Bronchial epithelial cell (primary cell): ENCODE measurements around the gene TET3. TPM values are rescaled to one million over a fixed set of nuclear protein-coding genes. Genes with fewer than 3 reads are reported as not detected.

ENCODE experiments used
- DNase-seq: peaks from one replicate; pipeline ENCODE4 v3.0.0-alpha.2; 2010; ENCODE audit warnings: low read depth
- FAIRE-seq: peaks from 2 replicates; lab custom pipeline; 2011; peaks lifted over from hg19 to GRCh38; lab: Jason Lieb, UNC
- H3K27me3 ChIP-seq: 2 replicates; pipeline ENCODE4 v1.5.1; 2011; ENCODE audit warnings: low read length; ENCODE audit not compliant: control insufficient read depth, insufficient read depth
- H3K36me3 ChIP-seq: 2 replicates; pipeline ENCODE4 v1.5.1; 2011; ENCODE audit warnings: low read length; ENCODE audit not compliant: control insufficient read depth, insufficient read depth
- H3K4me3 ChIP-seq: 2 replicates; pipeline ENCODE4 v1.5.1; 2011; ENCODE audit warnings: mild to moderate bottlenecking, low read depth, low read length, control low read depth
- CTCF ChIP-seq: IDR thresholded peaks from 2 replicates; pipeline ENCODE4 v1.5.1; 2011; ENCODE audit warnings: mild to moderate bottlenecking, moderate library complexity, low read length, control low read depth, inconsistent platforms; ENCODE audit not compliant: insufficient read depth, severe bottlenecking
- total RNA-seq: library from RNA; depleted of rRNA; stranded (reverse); fragments of >200 nt; gene quantifications from 2 replicates; pipeline ENCODE4 v1.2.1, GENCODE V29; 2014

The TET3 gene
- total RNA-seq, 1 donor from 2014 or later, result 5.3 TPM

- no peak for TF ChIP-seq CTCF
- no peaks in the 10 kb centered on the region for H3K36me3 ChIP-seq
- H3K27me3 ChIP-seq, result no peaks in the 10 kb centered on the region
- FAIRE-seq (no peak), DNase-seq (no peak)
- no peak overlapping the region for H3K4me3 ChIP-seq
Observed at GRCh38 chr2:73972846-73973245, 11.9 kb upstream of the TET3 start.

GRCh38 chr2:73975731-73976130 is 9.0 kb upstream of the TET3 start:
- no peak for TF ChIP-seq CTCF
- Histone ChIP-seq H3K4me3 (no peak overlapping the region), H3K27me3 (no peaks in the 10 kb centered on the region), H3K36me3 (no peaks in the 10 kb centered on the region)
- FAIRE-seq (no peak), DNase-seq (no peak)

- no peaks in the 10 kb centered on the region for H3K27me3 ChIP-seq
- TF ChIP-seq CTCF, result no peak
- H3K4me3 ChIP-seq, result no peak overlapping the region
- H3K36me3 ChIP-seq, result no peaks in the 10 kb centered on the region
- no peak for FAIRE-seq
- DNase-seq, result no peak
Observed at GRCh38 chr2:73976803-73977202, 7.9 kb upstream of the TET3 start.

GRCh38 chr2:73977466-73977865 is 7.2 kb upstream of the TET3 start:
- no peak for TF ChIP-seq CTCF
- no peak for DNase-seq
- Histone ChIP-seq H3K4me3 (no peak overlapping the region), H3K27me3 (no peaks in the 10 kb centered on the region), H3K36me3 (no peaks in the 10 kb centered on the region)
- no peak for FAIRE-seq

- Histone ChIP-seq H3K27me3 (no peaks in the 10 kb centered on the region), H3K36me3 (no peaks in the 10 kb centered on the region), H3K4me3 (no peak overlapping the region)
- DNase-seq (no peak), FAIRE-seq (no peak)
- TF ChIP-seq CTCF, result no peak
Observed at GRCh38 chr2:73979021-73979420, 5.7 kb upstream of the TET3 start.

- peak; percentile 94 for DNase-seq
- TF ChIP-seq CTCF, result no peak
- Histone ChIP-seq H3K4me3 (no peak overlapping the region), H3K36me3 (no peaks in the 10 kb centered on the region), H3K27me3 (no peaks in the 10 kb centered on the region)
- peak; percentile 82 for FAIRE-seq
Observed at GRCh38 chr2:73979686-73980085, 5.0 kb upstream of the TET3 start.
